Stimulated activated CD4-positive, alpha-beta T cell treated with anti-CD3 and anti-CD28 coated beads, Interleukin-1b, Interleukin-23, amount 100 ng/mL, for 1 hour (primary cell): Measurements from ENCODE around the gene PCSK6.

Experiments used
- DNase-seq, 2 donors: peaks; one replicate each; pipeline ENCODE4 v3.0.0-alpha.2; 2020; ENCODE audit warnings: low read depth in 2 of 2

Gene PCSK6

GRCh38 chr15:101277038-101277822 is 212.3 kb downstream of the PCSK6 start, which contains the start of gene SELENOS:
Gene SELENOS (minus strand): TSS chr15:101277485. CDS start chr15:101277417, 68 bp downstream.
- DNase-seq: peak; percentile 76 to 85

GRCh38 chr15:101276501-101277037 is 212.9 kb downstream of the PCSK6 start:
- no peak for DNase-seq

- DNase-seq: no peak
These were observed 214.5 kb downstream of the PCSK6 start for GRCh38 chr15:101275018-101275417.

- DNase-seq: no peak
These were observed 216.0 kb downstream of the PCSK6 start for GRCh38 chr15:101273534-101273933.

- no peak for DNase-seq
These were observed 216.9 kb downstream of the PCSK6 start for GRCh38 chr15:101272584-101272983.

- DNase-seq: no peak
These were observed 219.9 kb downstream of the PCSK6 start for GRCh38 chr15:101269479-101270223.

GRCh38 chr15:101267320-101268104 is 222.0 kb downstream of the PCSK6 start:
- DNase-seq: no peak

- no peak for DNase-seq
These were observed 222.7 kb downstream of the PCSK6 start for GRCh38 chr15:101266787-101267186.

- no peak for DNase-seq
These were observed 223.5 kb downstream of the PCSK6 start for GRCh38 chr15:101266034-101266433.

- no peak for DNase-seq
These were observed 224.4 kb downstream of the PCSK6 start for GRCh38 chr15:101264911-101265641.

GRCh38 chr15:101264011-101264410 is 225.5 kb downstream of the PCSK6 start:
- no peak for DNase-seq

- no peak for DNase-seq
These were observed 227.0 kb downstream of the PCSK6 start for GRCh38 chr15:101262551-101262950.

GRCh38 chr15:101258238-101259144 is 231.0 kb downstream of the PCSK6 start:
- peak in 1 of 2 donors; percentile 30 for DNase-seq

GRCh38 chr15:101256757-101257156 is 232.8 kb downstream of the PCSK6 start:
- no peak for DNase-seq

- no peak for DNase-seq
These were observed 233.8 kb downstream of the PCSK6 start for GRCh38 chr15:101255615-101256241.

- no peak for DNase-seq
These were observed 234.5 kb downstream of the PCSK6 start for GRCh38 chr15:101255051-101255395.

- DNase-seq: no peak
These were observed 235.1 kb downstream of the PCSK6 start for GRCh38 chr15:101254157-101255050.
